Measurements from ENCODE around the gene PLCH1.

DNA sequence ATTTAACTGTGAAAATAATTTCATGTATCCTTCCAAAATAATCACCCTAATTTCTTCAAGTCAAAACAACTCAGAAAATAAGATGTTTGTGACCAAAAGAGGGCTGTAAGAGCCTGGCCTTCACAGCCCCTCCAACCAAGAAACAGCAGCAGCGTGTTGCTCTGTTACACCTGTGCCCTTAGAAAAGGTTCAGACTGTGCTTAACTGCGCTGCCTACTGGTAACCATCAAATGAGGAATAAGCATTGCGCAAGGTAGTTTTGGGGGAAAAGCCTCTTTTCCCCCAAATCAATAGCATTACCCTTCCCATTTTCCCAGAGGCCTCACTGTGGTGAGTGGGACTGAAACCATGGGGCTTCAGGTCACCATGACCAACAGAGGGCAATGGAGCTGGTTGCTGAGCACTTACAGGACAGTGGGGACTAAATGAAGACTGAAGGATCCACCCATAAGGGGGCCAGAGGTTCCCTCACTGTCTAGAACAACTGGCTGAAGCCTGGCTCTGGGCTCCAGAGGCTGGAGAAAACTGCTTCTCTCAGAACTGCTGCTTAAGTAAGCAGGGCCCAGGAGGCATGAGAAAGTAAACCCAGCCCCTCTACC lies 110.7 kb downstream of the PLCH1 start:
- TF ChIP-seq POLR2A (IDR thresholded peaks at IDR 0.05; ENCODE audit: low read depth, low read length) (no peak), POLR2AphosphoS5 (IDR thresholded peaks at IDR 0.05; ENCODE audit: low read depth, low read length) (no peak), SPI1 (IDR thresholded peaks at IDR 0.05; ENCODE audit: low read depth, low read length) (no peak), TAF1 (IDR thresholded peaks at IDR 0.05; ENCODE audit: low read depth, low read length) (no peak), POU2F2 (IDR thresholded peaks at IDR 0.05; ENCODE audit: low read depth, low read length) (no peak), PAX5 (IDR thresholded peaks at IDR 0.05; ENCODE audit: insufficient read depth, low read length, severe bottlenecking) (no peak)

Data from GM12891 (cell line).